K562 (cell line): ENCODE data around the gene TBX1. TPM values are rescaled to one million over a fixed set of nuclear protein-coding genes. Genes with fewer than 3 reads are reported as not detected.

Experiments
- CBX8 ChIP-seq: fragments of 200-600 bp; sonication (generic); IDR thresholded peaks from 2 replicates; pipeline ENCODE4 v1.6.1; 2012; ENCODE audit warnings: borderline replicate concordance, mixed run types, low read depth, mild to moderate bottlenecking, moderate library complexity, mixed read lengths, low read length, control low read depth, inconsistent platforms; ENCODE audit not compliant: poor library complexity, severe bottlenecking; ENCODE audit errors: extremely low read depth
- CCAR2 ChIP-seq: fragments of 200-400 bp; formaldehyde crosslinking; IDR thresholded peaks from 2 replicates; pipeline ENCODE4 v1.6.1; 2017; ENCODE audit warnings: mild to moderate bottlenecking, low read depth, low read length
- DIDO1 ChIP-seq: fragments of 450-650 bp; IDR thresholded peaks from 2 replicates; pipeline ENCODE4 v1.6.1; 2016; ENCODE audit warnings: low read depth, missing biosample characterization, missing genetic modification characterization
- MAFK ChIP-seq: IDR thresholded peaks from 2 replicates; pipeline ENCODE4 v1.6.1; 2011; ENCODE audit warnings: low read length, improper control_type of control experiment
- PML ChIP-seq: IDR thresholded peaks from 2 replicates; pipeline ENCODE4 v1.6.1; 2012; ENCODE audit warnings: low read length, inconsistent platforms
- ZEB2 ChIP-seq: fragments of 450-650 bp; IDR thresholded peaks from 2 replicates; pipeline ENCODE4 v1.6.1; 2016
- ZFP30 ChIP-seq: fragments of 250-450 bp; sonication (Bioruptor Pico); IDR thresholded peaks from 2 replicates; pipeline ENCODE4 v1.8.0; 2022; ENCODE audit warnings: moderate library complexity, mild to moderate bottlenecking, inconsistent platforms, borderline replicate concordance
- ZNF124 ChIP-seq: sonication (generic); formaldehyde crosslinking; IDR thresholded peaks from 2 replicates; pipeline ENCODE4 v1.8.1; 2022; ENCODE audit warnings: missing genetic modification reagents
- ZNF146 ChIP-seq: IDR thresholded peaks from one replicate; pipeline ENCODE4 v1.6.1; 2018; ENCODE audit warnings: missing compliant biosample characterization; ENCODE audit not compliant: unreplicated experiment
- ZNF282 ChIP-seq: sonication (generic); formaldehyde crosslinking; IDR thresholded peaks from 2 replicates; pipeline ENCODE4 v1.8.1; 2023; ENCODE audit warnings: missing genetic modification reagents
- polyA plus RNA-seq, 8 experiments: library from polyadenylated mRNA; depleted of rRNA in 4 of 8; stranded (reverse) in 5 of 8; unstranded in 3 of 8; fragments of >200 nt; fragmentation: Nextera tagmentation in 2 of 8; fragmentation: Illumina TruSeq in 1 of 8; extraction: Ambion mirVana in 2 of 8; extraction: Trizol in 1 of 8; gene quantifications; 2 replicates each; pipeline versions ENCODE4 v1.2.1 to v1.2.3, GENCODE V29; 2011 to 2014; ENCODE audit warnings: inconsistent platforms in 1 of 8, missing spikeins in 1 of 8
- total RNA-seq, 7 experiments: library from RNA; depleted of rRNA in 6 of 7; stranded (reverse); fragments of >200 nt in 6 of 7; fragmentation: Illumina TruSeq in 2 of 7; extraction: Trizol in 2 of 7; gene quantifications; 2 replicates each; pipeline versions ENCODE4 v1.2.1 to v1.2.3, GENCODE V29; 2011 to 2021; ENCODE audit warnings: low replicate concordance in 1 of 7
- TF ChIP-seq, protein P1 (sequence below): fragments of 450-650 bp; IDR thresholded peaks from 2 replicates; pipeline ENCODE4 v1.6.1; 2016; ENCODE audit warnings: low read depth
- TF ChIP-seq, protein P2 (sequence below): fragments of 450-650 bp; IDR thresholded peaks from 2 replicates; pipeline ENCODE4 v1.6.1; 2016; ENCODE audit warnings: borderline replicate concordance
- TF ChIP-seq, protein P3 (sequence below): fragments of 450-650 bp; conservative IDR thresholded peaks from 2 replicates; pipeline ENCODE4 v1.6.1; 2016; ENCODE audit warnings: missing genetic modification characterization, low read depth, mild to moderate bottlenecking, control low read depth, missing compliant biosample characterization
- TF ChIP-seq, protein P4 (sequence below), 2 experiments: fragments of 450-650 bp; IDR thresholded peaks; 2 replicates each; pipeline ENCODE4 v1.6.1; 2016

Gene TBX1
- total and polyA plus RNA-seq, 9 of the 15 experiments (the other 6 are each of a cell fraction or from before 2014, with no cell fraction given) = 0.07 to 35.0 (median 3.9) TPM

DNA sequence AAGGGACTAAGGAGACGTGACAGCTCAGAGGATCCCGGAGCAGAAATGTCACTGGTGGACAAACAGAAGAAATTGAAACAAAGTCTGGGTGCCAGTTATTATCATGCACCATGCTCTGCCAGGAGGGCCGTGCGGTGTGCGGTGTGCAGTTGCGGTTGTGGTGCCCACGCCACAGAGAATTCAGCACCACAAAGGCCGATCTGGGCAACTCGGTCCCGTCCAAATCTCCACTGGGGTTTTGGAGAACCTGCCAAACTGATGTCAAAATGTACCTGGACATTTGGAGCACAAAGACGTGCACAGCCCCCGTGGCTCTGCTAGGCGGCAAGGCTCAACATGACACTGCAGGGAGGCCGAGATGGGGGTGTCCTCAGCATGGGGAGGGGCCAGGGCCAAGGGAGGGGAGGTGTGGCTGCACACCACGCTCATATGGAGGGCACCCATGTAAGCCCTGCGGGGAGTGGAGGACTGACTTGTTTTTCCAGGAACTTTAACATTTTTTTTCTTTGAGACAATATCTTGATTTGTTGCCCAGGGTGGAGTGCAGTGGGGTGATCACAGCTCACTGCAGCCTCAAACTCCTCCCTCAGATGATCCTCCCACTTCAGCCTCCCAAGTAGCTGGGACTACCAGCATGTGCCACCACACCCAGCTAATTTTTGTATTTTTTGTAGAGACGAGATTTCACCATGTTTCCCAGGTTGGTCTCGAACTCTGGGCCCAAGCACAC is 54.7 kb downstream of the TBX1 start (continued):
- TF ChIP-seq, protein P1, sequence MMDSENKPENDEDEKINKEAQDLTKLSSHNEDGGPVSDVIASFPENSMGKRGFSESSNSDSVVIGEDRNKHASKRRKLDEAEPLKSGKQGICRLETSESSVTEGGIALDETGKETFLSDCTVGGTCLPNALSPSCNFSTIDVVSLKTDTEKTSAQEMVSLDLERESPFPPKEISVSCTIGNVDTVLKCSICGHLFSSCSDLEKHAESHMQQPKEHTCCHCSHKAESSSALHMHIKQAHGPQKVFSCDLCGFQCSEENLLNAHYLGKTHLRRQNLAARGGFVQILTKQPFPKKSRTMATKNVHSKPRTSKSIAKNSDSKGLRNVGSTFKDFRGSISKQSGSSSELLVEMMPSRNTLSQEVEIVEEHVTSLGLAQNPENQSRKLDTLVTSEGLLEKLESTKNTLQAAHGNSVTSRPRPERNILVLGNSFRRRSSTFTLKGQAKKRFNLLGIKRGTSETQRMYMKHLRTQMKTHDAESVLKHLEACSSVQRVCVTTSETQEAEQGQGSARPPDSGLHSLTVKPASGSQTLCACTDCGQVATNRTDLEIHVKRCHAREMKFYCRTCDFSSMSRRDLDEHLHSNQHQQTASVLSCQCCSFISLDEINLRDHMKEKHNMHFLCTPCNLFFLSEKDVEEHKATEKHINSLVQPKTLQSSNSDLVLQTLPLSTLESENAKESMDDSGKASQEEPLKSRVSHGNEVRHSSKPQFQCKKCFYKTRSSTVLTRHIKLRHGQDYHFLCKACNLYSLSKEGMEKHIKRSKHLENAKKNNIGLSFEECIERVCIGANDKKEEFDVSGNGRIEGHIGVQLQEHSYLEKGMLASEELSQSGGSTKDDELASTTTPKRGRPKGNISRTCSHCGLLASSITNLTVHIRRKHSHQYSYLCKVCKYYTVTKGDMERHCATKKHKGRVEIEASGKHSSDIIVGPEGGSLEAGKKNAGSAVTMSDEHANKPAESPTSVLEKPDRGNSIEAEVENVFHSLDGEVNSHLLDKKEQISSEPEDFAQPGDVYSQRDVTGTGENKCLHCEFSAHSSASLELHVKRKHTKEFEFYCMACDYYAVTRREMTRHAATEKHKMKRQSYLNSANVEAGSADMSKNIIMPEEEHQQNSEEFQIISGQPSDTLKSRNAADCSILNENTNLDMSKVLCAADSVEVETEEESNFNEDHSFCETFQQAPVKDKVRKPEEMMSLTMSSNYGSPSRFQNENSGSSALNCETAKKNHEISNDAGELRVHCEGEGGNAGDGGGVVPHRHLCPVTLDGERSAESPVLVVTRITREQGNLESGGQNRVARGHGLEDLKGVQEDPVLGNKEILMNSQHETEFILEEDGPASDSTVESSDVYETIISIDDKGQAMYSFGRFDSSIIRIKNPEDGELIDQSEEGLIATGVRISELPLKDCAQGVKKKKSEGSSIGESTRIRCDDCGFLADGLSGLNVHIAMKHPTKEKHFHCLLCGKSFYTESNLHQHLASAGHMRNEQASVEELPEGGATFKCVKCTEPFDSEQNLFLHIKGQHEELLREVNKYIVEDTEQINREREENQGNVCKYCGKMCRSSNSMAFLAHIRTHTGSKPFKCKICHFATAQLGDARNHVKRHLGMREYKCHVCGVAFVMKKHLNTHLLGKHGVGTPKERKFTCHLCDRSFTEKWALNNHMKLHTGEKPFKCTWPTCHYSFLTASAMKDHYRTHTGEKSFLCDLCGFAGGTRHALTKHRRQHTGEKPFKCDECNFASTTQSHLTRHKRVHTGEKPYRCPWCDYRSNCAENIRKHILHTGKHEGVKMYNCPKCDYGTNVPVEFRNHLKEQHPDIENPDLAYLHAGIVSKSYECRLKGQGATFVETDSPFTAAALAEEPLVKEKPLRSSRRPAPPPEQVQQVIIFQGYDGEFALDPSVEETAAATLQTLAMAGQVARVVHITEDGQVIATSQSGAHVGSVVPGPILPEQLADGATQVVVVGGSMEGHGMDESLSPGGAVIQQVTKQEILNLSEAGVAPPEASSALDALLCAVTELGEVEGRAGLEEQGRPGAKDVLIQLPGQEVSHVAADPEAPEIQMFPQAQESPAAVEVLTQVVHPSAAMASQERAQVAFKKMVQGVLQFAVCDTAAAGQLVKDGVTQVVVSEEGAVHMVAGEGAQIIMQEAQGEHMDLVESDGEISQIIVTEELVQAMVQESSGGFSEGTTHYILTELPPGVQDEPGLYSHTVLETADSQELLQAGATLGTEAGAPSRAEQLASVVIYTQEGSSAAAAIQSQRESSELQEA = peak; percentile 35; the same call in 1 of the 2 replicates
- TF ChIP-seq ZNF124 (CRISPR knock-in tag) (no peak), CCAR2 (0 out of 2 replicates have a peak, but pooled peaks have one; percentile 75), ZEB2 (peak; percentile 81), ZFP30 (CRISPR knock-in tag) (no peak), ZNF146 (no peak), MAFK (peak; percentile 47; the same call in 1 of the 2 replicates), PML (no peak), DIDO1 (tag) (no peak), ZNF282 (CRISPR knock-in tag) (no peak), CBX8 (no peak)
- TF ChIP-seq, protein P2, sequence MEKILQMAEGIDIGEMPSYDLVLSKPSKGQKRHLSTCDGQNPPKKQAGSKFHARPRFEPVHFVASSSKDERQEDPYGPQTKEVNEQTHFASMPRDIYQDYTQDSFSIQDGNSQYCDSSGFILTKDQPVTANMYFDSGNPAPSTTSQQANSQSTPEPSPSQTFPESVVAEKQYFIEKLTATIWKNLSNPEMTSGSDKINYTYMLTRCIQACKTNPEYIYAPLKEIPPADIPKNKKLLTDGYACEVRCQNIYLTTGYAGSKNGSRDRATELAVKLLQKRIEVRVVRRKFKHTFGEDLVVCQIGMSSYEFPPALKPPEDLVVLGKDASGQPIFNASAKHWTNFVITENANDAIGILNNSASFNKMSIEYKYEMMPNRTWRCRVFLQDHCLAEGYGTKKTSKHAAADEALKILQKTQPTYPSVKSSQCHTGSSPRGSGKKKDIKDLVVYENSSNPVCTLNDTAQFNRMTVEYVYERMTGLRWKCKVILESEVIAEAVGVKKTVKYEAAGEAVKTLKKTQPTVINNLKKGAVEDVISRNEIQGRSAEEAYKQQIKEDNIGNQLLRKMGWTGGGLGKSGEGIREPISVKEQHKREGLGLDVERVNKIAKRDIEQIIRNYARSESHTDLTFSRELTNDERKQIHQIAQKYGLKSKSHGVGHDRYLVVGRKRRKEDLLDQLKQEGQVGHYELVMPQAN = peak; percentile 59
- TF ChIP-seq, protein P3, sequence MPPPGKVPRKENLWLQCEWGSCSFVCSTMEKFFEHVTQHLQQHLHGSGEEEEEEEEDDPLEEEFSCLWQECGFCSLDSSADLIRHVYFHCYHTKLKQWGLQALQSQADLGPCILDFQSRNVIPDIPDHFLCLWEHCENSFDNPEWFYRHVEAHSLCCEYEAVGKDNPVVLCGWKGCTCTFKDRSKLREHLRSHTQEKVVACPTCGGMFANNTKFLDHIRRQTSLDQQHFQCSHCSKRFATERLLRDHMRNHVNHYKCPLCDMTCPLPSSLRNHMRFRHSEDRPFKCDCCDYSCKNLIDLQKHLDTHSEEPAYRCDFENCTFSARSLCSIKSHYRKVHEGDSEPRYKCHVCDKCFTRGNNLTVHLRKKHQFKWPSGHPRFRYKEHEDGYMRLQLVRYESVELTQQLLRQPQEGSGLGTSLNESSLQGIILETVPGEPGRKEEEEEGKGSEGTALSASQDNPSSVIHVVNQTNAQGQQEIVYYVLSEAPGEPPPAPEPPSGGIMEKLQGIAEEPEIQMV (tag) = no peak; the same call in 1 of the 2 replicates
- TF ChIP-seq, protein P4, sequence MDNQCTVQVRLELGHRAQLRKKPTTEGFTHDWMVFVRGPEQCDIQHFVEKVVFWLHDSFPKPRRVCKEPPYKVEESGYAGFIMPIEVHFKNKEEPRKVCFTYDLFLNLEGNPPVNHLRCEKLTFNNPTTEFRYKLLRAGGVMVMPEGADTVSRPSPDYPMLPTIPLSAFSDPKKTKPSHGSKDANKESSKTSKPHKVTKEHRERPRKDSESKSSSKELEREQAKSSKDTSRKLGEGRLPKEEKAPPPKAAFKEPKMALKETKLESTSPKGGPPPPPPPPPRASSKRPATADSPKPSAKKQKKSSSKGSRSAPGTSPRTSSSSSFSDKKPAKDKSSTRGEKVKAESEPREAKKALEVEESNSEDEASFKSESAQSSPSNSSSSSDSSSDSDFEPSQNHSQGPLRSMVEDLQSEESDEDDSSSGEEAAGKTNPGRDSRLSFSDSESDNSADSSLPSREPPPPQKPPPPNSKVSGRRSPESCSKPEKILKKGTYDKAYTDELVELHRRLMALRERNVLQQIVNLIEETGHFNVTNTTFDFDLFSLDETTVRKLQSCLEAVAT (IDR thresholded peaks at IDR 0.05) = peak; percentile 71 to 84; a peak in 3 of 4 replicates
